ENCODE measurements around the gene TTC14.

DNA sequence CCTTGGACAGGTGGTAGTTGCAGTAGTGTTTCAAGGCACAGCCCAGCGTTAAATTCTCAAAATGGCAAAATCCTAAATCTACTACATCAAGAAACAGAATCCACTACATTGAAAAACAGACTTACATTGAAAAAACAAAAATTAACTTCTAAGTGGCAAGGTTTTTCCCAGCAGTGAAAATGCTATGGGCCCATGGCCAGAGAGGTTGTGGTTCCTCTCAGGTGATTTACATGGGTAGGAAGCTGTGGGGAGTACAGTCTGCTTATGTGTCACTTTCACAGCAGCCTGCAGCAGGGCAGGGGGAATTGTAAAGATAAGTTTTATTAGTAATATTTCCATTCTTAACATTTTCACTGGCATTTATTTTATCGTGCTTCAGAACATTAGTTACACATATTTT, 24.9 kb downstream of the TTC14 start:
- TF ChIP-seq ZNF274 (IDR thresholded peaks at IDR 0.05; ENCODE audit: low read depth, low read length): no peak
- no peak for TF ChIP-seq YY1 (IDR thresholded peaks at IDR 0.05; ENCODE audit: insufficient read depth, insufficient read length)
- TF ChIP-seq SUZ12 (IDR thresholded peaks at IDR 0.05; ENCODE audit: extremely low read depth, insufficient read depth, insufficient read length): no peak
